ENCODE data around the gene NCAPD2. TPM values are rescaled to one million over a fixed set of nuclear protein-coding genes. Genes with fewer than 3 reads are reported as not detected.

NCAPD2 gene
- total and polyA plus RNA-seq, 12 donors = 6.6 to 33.9 (median 20.9) TPM

GRCh38 chr12:6450869-6451347 lies 43.0 kb upstream of the NCAPD2 start:
- no peaks in the 10 kb centered on the region for H3K27me3 ChIP-seq
- TF ChIP-seq POLR2A (IDR thresholded peaks at IDR 0.05) (no peak), CTCF (IDR thresholded peaks at IDR 0.05) (no peak)
- H3K4me3 ChIP-seq = peak overlapping the region in 2 of 4 donors; percentile 59 to 83
- H3K9me3 ChIP-seq (replicated peaks in 1 of 3) = no peaks in the 10 kb centered on the region
- intact Hi-C loops (cut with DNase I) = loop anchor here in 1 of 2 donors (5.0 kb wide), 1 partner anchor 64 kb away; no protein-coding TSS in a partner anchor
- peak in 1 of 7 donors; percentile 48 for DNase-seq
- peaks cover 0 to 16% of the 10 kb centered on the region in 2 donors for H3K36me3 ChIP-seq (replicated peaks in 1 of 2)
- H3K27ac ChIP-seq = peak overlapping the region in 4 of 5 donors; percentile 92 to 98 (median 96)
- 9 to 11% (median 10%) methylated on average over 11 of the region's 11 CpGs for WGBS, 4 donors
- H3K4me1 ChIP-seq (replicated peaks in 1 of 2) = peaks cover 21 to 23% of the 10 kb centered on the region in 2 donors

- peak; percentile 49 to 75 for TF ChIP-seq POLR2A (IDR thresholded peaks at IDR 0.05)
- TF ChIP-seq CTCF (IDR thresholded peaks at IDR 0.05) = no peak
- Histone ChIP-seq H3K36me3 (replicated peaks in 1 of 2) (peaks cover 0 to 13% of the 10 kb centered on the region in 2 donors), H3K27me3 (no peaks in the 10 kb centered on the region), H3K4me1 (replicated peaks in 1 of 2) (peaks cover 21 to 23% of the 10 kb centered on the region in 2 donors), H3K27ac (peak within 1 kb of the TSS; percentile 92 to 98 (median 95)), H3K4me3 (peak within 1 kb of the TSS; percentile 59 to 88 (median 84)), H3K9me3 (replicated peaks in 1 of 3) (no peaks in the 10 kb centered on the region)
- 0 to 2% (median 1%) methylated on average over 18 to 27 of the region's 27 CpGs for WGBS, 4 donors
- intact Hi-C loops (cut with DNase I) = loop anchor here in 1 of 2 donors (5.0 kb wide), 1 partner anchor 64 kb away; no protein-coding TSS in a partner anchor
- peak; percentile 84 to 95 (median 90) for DNase-seq
Observed at GRCh38 chr12:6451348-6452244, 42.3 kb upstream of the NCAPD2 start, which contains the start of gene TAPBPL. Gene TAPBPL (plus strand): TSS chr12:6452042. CDS start chr12:6452249, 207 bp downstream.

GRCh38 chr12:6452245-6452943 lies 41.5 kb upstream of the NCAPD2 start:
- Histone ChIP-seq H3K4me1 (replicated peaks in 1 of 2) (peaks cover 21 to 23% of the 10 kb centered on the region in 2 donors), H3K27ac (peak overlapping the region; percentile 92 to 98 (median 95)), H3K27me3 (no peaks in the 10 kb centered on the region), H3K4me3 (peak overlapping the region; percentile 59 to 88 (median 84)), H3K36me3 (replicated peaks in 1 of 2) (peaks cover 0 to 19% of the 10 kb centered on the region in 2 donors), H3K9me3 (replicated peaks in 1 of 3) (no peaks in the 10 kb centered on the region)
- WGBS, 4 donors = 2 to 11% (median 4%) methylated on average over 9 of the region's 9 CpGs
- TF ChIP-seq POLR2A (IDR thresholded peaks at IDR 0.05) (peak in 1 of 2 donors; percentile 40), CTCF (IDR thresholded peaks at IDR 0.05) (no peak)
- DNase-seq = peak; percentile 51 to 76 (median 69)
- intact Hi-C loops (cut with DNase I) = loop anchor here in 1 of 2 donors (5.0 kb wide), 1 partner anchor 65 kb away; no protein-coding TSS in a partner anchor
